ENCODE results near the gene DGKA.

DNA sequence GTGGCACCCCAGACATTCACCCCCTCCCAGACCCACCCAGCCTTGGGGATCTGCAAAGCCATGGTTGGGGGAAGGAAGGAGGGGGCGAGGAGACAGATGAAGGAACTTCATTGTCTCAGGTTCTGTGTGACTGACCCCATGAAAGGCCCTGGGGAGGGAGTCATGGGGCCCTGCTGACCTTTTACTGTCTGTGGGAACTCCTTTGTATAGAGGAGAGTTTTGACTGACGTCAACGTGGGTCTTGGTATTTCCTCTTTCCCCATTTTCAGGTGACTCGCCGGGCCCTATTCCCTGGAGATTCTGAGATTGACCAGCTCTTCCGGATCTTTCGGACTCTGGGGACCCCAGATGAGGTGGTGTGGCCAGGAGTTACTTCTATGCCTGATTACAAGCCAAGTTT lies 39.8 kb downstream of the DGKA start:
- no peak for TF ChIP-seq EZH2 (IDR thresholded peaks at IDR 0.05; ENCODE audit: insufficient read depth, low read length)
- TF ChIP-seq CTCF (IDR thresholded peaks at IDR 0.05; ENCODE audit: insufficient read depth, low read depth, low read length), result no peak
